Thyroid gland (tissue), 4 donors: Measurements from ENCODE around the gene ACYP1. TPM values are rescaled to one million over a fixed set of nuclear protein-coding genes. Genes with fewer than 3 reads are reported as not detected.

ENCODE experiments used
- DNase-seq, 2 donors: peaks; one replicate each; pipeline ENCODE4 v3.0.0-alpha.2; 2019
- H3K27ac ChIP-seq, 3 donors: fragments of 200-600 bp; sonication (generic); 1 replicate in 2 of 3; 2 replicates in 1 of 3; pipeline ENCODE4 v1.5.1; 2016 to 2019; ENCODE audit warnings: mild to moderate bottlenecking in 1 of 3, moderate library complexity in 1 of 3
- H3K27me3 ChIP-seq: fragments of 200-600 bp; sonication (generic); one replicate; pipeline ENCODE4 v1.5.1; 2019
- H3K36me3 ChIP-seq, 2 donors: fragments of 200-600 bp; sonication (generic); one replicate each; pipeline ENCODE4 v1.5.1; 2016 to 2019
- H3K4me1 ChIP-seq, 2 donors: fragments of 200-600 bp; sonication (generic); one replicate each; pipeline ENCODE4 v1.5.1; 2017 to 2019
- H3K4me3 ChIP-seq, 3 donors: fragments of 200-600 bp; sonication (generic); replicated peaks in 1 of 3; 1 replicate in 2 of 3; 2 replicates in 1 of 3; pipeline ENCODE4 v1.5.1; 2016; ENCODE audit warnings: mild to moderate bottlenecking in 1 of 3
- H3K9me3 ChIP-seq: fragments of 200-600 bp; sonication (generic); one replicate; pipeline ENCODE4 v1.5.1; 2017
- CTCF ChIP-seq, 6 experiments: fragments of 200-600 bp in 3 of 6; fragments of 450-650 bp in 3 of 6; sonication (generic) in 3 of 6; IDR thresholded peaks; one replicate each; pipeline ENCODE4 v1.5.1; 2016 to 2019; ENCODE audit warnings: antibody characterized with exemption in 6 of 6, mild to moderate bottlenecking in 2 of 6, inconsistent platforms in 1 of 6, moderate library complexity in 1 of 6
- POLR2A ChIP-seq, 2 donors: fragments of 450-650 bp; IDR thresholded peaks; one replicate each; pipeline ENCODE4 v1.6.1; 2017; ENCODE audit warnings: antibody characterized with exemption in 2 of 2, mild to moderate bottlenecking in 2 of 2, moderate library complexity in 1 of 2
- WGBS, 2 donors: methylation state at CpG; one replicate each; pipeline ENCODE4 v1.1.5; 2017; 5-methylcytosine and 5-hydroxymethylcytosine counted together
- intact Hi-C: fragments of 100-400 bp; cut with DNase I; formaldehyde crosslinking; loops from one replicate; pipeline ENCODE4 v1.15.1; 2023
- total RNA-seq, 4 donors: library from RNA; depleted of rRNA; stranded (reverse); fragments of >200 nt; gene quantifications; one replicate each; pipeline ENCODE4 v1.2.3, GENCODE V29; 2016

The ACYP1 gene
- total RNA-seq, 4 donors from 2014 or later, result 24.0 to 48.8 (median 36.1) TPM

GRCh38 chr14:75092698-75093097 is 28.9 kb upstream of the ACYP1 start:
- TF ChIP-seq POLR2A (IDR thresholded peaks at IDR 0.05), result no peak
- no peak for TF ChIP-seq CTCF (IDR thresholded peaks at IDR 0.05)
- no peak overlapping the region for H3K27ac ChIP-seq
- WGBS, 2 donors, result 94 to 96% methylated on average over 2 of the region's 2 CpGs
- H3K27me3 ChIP-seq, result no peaks in the 10 kb centered on the region
- H3K36me3 ChIP-seq, result peaks cover 39 to 59% of the 10 kb centered on the region in 2 donors
- no peaks in the 10 kb centered on the region for H3K4me1 ChIP-seq
- intact Hi-C loops, result no loop called here
- H3K9me3 ChIP-seq, result no peaks in the 10 kb centered on the region
- no peak overlapping the region for H3K4me3 ChIP-seq
- DNase-seq, result no peak

GRCh38 chr14:75091251-75091650 is 27.4 kb upstream of the ACYP1 start:
- no peak overlapping the region for H3K4me3 ChIP-seq
- no peaks in the 10 kb centered on the region for H3K9me3 ChIP-seq
- no peak overlapping the region for H3K27ac ChIP-seq
- H3K4me1 ChIP-seq, result no peaks in the 10 kb centered on the region
- TF ChIP-seq CTCF (IDR thresholded peaks at IDR 0.05), result no peak
- no peak for TF ChIP-seq POLR2A (IDR thresholded peaks at IDR 0.05)
- H3K36me3 ChIP-seq, result peaks cover 50 to 59% of the 10 kb centered on the region in 2 donors
- WGBS, 2 donors, result 90 to 95% methylated on average over 8 of the region's 8 CpGs
- intact Hi-C loops, result no loop called here
- no peaks in the 10 kb centered on the region for H3K27me3 ChIP-seq
- DNase-seq, result no peak

- no peak overlapping the region for H3K27ac ChIP-seq
- DNase-seq, result no peak
- no peaks in the 10 kb centered on the region for H3K27me3 ChIP-seq
- WGBS, 2 donors, result 93 to 96% methylated on average over 3 of the region's 3 CpGs
- no peaks in the 10 kb centered on the region for H3K4me1 ChIP-seq
- no peaks in the 10 kb centered on the region for H3K9me3 ChIP-seq
- TF ChIP-seq CTCF (IDR thresholded peaks at IDR 0.05) (no peak), POLR2A (IDR thresholded peaks at IDR 0.05) (no peak)
- intact Hi-C loops, result no loop called here
- H3K36me3 ChIP-seq, result peaks cover 48 to 56% of the 10 kb centered on the region in 2 donors
- H3K4me3 ChIP-seq, result no peak overlapping the region
Measured at GRCh38 chr14:75090353-75090752, 26.5 kb upstream of the ACYP1 start.

- peak overlapping the region in 1 of 3 donors; percentile 10 for H3K27ac ChIP-seq
- intact Hi-C loops, result loop anchor here (5.0 to 10.0 kb wide), 3 partner anchors 141 to 226 kb away; no protein-coding TSS in a partner anchor
- 64 to 74% methylated on average over 7 of the region's 7 CpGs for WGBS, 2 donors
- peaks cover 7 to 8% of the 10 kb centered on the region in 2 donors for H3K4me1 ChIP-seq
- TF ChIP-seq POLR2A (IDR thresholded peaks at IDR 0.05) (no peak), CTCF (IDR thresholded peaks at IDR 0.05) (peak; percentile 55 to 95 (median 82))
- peak; percentile 45 to 66 for DNase-seq
- H3K36me3 ChIP-seq, result peaks cover 45 to 50% of the 10 kb centered on the region in 2 donors
- no peaks in the 10 kb centered on the region for H3K9me3 ChIP-seq
- H3K4me3 ChIP-seq, result no peak overlapping the region
- H3K27me3 ChIP-seq, result no peaks in the 10 kb centered on the region
Measured at GRCh38 chr14:75088566-75089373, 24.9 kb upstream of the ACYP1 start.

GRCh38 chr14:75088153-75088552 is 24.3 kb upstream of the ACYP1 start:
- peaks cover 39 to 50% of the 10 kb centered on the region in 2 donors for H3K36me3 ChIP-seq
- 82 to 95% methylated on average over 2 of the region's 2 CpGs for WGBS, 2 donors
- DNase-seq, result no peak
- H3K27ac ChIP-seq, result peak overlapping the region in 1 of 3 donors; percentile 10
- H3K27me3 ChIP-seq, result no peaks in the 10 kb centered on the region
- peaks cover 13% of the 10 kb centered on the region in 2 donors for H3K4me1 ChIP-seq
- H3K4me3 ChIP-seq, result no peak overlapping the region
- no peaks in the 10 kb centered on the region for H3K9me3 ChIP-seq
- no peak for TF ChIP-seq POLR2A (IDR thresholded peaks at IDR 0.05)
- no peak for TF ChIP-seq CTCF (IDR thresholded peaks at IDR 0.05)
- intact Hi-C loops, result loop anchor here (5.0 to 10.0 kb wide), 3 partner anchors 141 to 226 kb away; no protein-coding TSS in a partner anchor
